DOHH2 (cell line): Measurements from ENCODE around the gene ACOX3.

Experiments used
- CTCF ChIP-seq: fragments of 200-600 bp; sonication (generic); IDR thresholded peaks from one replicate; pipeline ENCODE4 v1.5.1; 2014; ENCODE audit warnings: antibody characterized with exemption, mild to moderate bottlenecking, low read depth, low read length; ENCODE audit not compliant: poor library complexity, severe bottlenecking
- EZH2phosphoT487 ChIP-seq: fragments of 200-600 bp; sonication (generic); IDR thresholded peaks from 2 replicates; pipeline ENCODE4 v1.6.1; 2017; ENCODE audit warnings: borderline replicate concordance, mild to moderate bottlenecking, antibody characterized with exemption, low read length, moderate library complexity, mixed read lengths

GRCh38 chr4:8473920-8474590, 33.5 kb upstream of the ACOX3 start:
- no peak for TF ChIP-seq CTCF
- no peak for TF ChIP-seq EZH2phosphoT487
